ENCODE measurements around the gene DEFB128.
A peak's percentile ranks its signal among the peaks of the same experiment; 100 is the strongest.

DEFB128 gene

DNA sequence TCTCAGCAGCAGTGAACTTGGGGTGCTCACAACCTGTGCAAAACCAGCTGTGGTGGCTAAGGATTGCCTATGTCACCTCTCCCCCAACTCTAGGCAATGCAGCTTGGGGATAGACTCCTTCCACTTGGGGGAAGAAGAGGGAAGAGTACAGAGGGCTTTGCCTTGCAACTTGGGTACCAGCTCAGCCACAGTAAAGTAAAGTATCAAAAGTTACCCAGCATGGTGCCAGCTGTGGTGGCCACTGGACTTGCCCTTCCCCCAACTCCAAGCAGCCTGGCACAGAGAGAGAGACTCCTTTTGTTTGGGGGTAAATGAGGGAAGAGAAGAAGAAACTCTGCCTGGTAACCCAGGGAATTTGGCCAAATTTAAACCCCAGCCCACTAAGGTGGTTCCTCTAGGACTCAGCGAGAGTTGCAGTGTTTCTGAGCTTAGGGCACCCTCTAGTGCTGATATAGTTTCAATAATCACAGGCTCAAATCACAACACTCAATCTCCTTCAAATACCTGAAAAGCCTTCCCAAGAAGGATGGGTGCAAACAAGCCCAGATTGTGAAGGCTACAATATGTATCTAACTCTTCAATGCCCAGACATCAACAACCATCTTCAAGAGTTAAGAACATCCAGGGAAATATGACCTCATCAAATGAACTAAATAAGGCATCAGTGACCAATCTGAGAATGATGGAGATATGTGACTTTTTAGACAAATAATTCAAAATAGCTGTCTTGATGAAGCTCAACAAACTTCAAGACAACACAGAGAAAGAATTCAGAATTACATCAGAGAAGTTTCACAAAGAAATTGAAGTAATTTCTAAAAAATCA is 30.0 kb upstream of the DEFB128 start:
- no peak for TF ChIP-seq HDGF (IDR thresholded peaks at IDR 0.05; ENCODE audit: borderline replicate concordance)
- TF ChIP-seq BHLHE40 (IDR thresholded peaks at IDR 0.05; ENCODE audit: borderline replicate concordance): no peak
- TF ChIP-seq ELF4 (IDR thresholded peaks at IDR 0.05): no peak
- no peak for TF ChIP-seq NFRKB (IDR thresholded peaks at IDR 0.05)
- no peak for TF ChIP-seq LEF1 (IDR thresholded peaks at IDR 0.05; ENCODE audit: borderline replicate concordance)
- TF ChIP-seq SP1 (IDR thresholded peaks at IDR 0.05): no peak
- POLR2A ChIA-PET: no interaction called here
- CTCF ChIA-PET: interaction anchor here (1.0 kb wide), 1 partner anchor 110 kb away, joined by 3 read pairs; no protein-coding TSS in a partner anchor
- DNase-seq (ENCODE audit: extremely low spot score): peak; percentile 47

DNA sequence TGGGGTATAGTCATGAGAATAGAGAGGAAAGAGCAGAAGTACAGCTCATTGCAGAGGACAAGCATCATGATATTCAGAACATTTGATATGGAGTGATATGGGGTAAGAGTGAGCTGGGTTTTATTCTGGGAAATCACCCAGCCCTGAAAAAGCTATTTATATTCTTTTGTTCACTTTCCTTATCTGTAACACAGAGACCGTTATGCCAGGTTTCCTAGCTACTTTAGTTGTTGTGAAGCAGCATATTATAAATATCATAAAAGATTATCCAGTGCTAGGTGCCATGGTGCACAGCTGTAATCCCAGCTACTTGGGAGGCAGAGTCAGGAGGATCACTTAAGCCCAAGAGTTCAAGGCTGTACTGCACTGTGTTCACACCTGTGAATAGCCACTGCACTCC is 27.8 kb upstream of the DEFB128 start:
- CTCF ChIA-PET: no interaction called here
- POLR2A ChIA-PET: no interaction called here
- TF ChIP-seq L3MBTL2 (conservative IDR thresholded peaks at IDR 0.05) (no peak), ZNF384 (IDR thresholded peaks at IDR 0.05) (no peak), HDGF (IDR thresholded peaks at IDR 0.05; ENCODE audit: borderline replicate concordance) (no peak), ELF4 (IDR thresholded peaks at IDR 0.05) (no peak), TARDBP (IDR thresholded peaks at IDR 0.05) (no peak), NFRKB (IDR thresholded peaks at IDR 0.05) (no peak), FOXA1 (IDR thresholded peaks at IDR 0.05) (no peak), CTBP1 (IDR thresholded peaks at IDR 0.05; ENCODE audit: borderline replicate concordance) (no peak), LEF1 (IDR thresholded peaks at IDR 0.05; ENCODE audit: borderline replicate concordance) (no peak), BHLHE40 (IDR thresholded peaks at IDR 0.05; ENCODE audit: borderline replicate concordance) (no peak), FOXM1 (IDR thresholded peaks at IDR 0.05; ENCODE audit: borderline replicate concordance) (no peak), FOXK2 (IDR thresholded peaks at IDR 0.05) (no peak), SP1 (IDR thresholded peaks at IDR 0.05) (no peak), ARNT (IDR thresholded peaks at IDR 0.05) (no peak), SUZ12 (IDR thresholded peaks at IDR 0.05) (no peak)
- TF ChIP-seq, protein P1, sequence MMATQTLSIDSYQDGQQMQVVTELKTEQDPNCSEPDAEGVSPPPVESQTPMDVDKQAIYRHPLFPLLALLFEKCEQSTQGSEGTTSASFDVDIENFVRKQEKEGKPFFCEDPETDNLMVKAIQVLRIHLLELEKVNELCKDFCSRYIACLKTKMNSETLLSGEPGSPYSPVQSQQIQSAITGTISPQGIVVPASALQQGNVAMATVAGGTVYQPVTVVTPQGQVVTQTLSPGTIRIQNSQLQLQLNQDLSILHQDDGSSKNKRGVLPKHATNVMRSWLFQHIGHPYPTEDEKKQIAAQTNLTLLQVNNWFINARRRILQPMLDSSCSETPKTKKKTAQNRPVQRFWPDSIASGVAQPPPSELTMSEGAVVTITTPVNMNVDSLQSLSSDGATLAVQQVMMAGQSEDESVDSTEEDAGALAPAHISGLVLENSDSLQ (IDR thresholded peaks at IDR 0.05): no peak
- no peak for DNase-seq (ENCODE audit: extremely low spot score)

DNA sequence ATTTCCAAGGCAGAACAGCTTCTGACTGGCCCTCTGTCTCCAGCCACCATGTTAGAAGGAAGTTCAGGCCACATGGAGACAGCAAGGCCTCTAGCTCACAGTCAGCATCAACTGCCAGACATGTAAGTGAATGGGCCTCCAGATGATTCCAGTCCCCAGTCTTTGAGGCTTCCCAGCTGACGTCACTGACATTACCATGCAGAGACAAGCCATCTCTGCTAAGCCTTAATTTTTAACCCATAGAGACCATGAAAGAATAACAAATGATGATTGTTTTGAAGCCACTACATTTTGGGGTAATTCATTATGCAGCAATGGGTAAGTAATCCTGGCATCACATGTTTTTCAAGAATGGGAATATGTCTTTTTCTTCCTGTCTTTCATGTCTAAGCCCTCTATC is 26.3 kb upstream of the DEFB128 start:
- ChIA-PET CTCF (interaction anchor here (0.5 kb wide), 1 partner anchor 18 kb away, joined by 3 read pairs; no protein-coding TSS in a partner anchor), POLR2A (interaction anchor here (1.0 kb wide), 1 partner anchor 109 kb away, joined by 4 read pairs; the partner anchor contains the start of gene SOX12)
- DNase-seq (ENCODE audit: extremely low spot score): no peak
- TF ChIP-seq, protein P1 (IDR thresholded peaks at IDR 0.05): no peak
- TF ChIP-seq FOXK2 (IDR thresholded peaks at IDR 0.05): no peak
- TF ChIP-seq TARDBP (IDR thresholded peaks at IDR 0.05): no peak
- TF ChIP-seq ZNF384 (IDR thresholded peaks at IDR 0.05): no peak
- TF ChIP-seq CTBP1 (IDR thresholded peaks at IDR 0.05; ENCODE audit: borderline replicate concordance): no peak
- TF ChIP-seq BHLHE40 (IDR thresholded peaks at IDR 0.05; ENCODE audit: borderline replicate concordance): no peak

DNA sequence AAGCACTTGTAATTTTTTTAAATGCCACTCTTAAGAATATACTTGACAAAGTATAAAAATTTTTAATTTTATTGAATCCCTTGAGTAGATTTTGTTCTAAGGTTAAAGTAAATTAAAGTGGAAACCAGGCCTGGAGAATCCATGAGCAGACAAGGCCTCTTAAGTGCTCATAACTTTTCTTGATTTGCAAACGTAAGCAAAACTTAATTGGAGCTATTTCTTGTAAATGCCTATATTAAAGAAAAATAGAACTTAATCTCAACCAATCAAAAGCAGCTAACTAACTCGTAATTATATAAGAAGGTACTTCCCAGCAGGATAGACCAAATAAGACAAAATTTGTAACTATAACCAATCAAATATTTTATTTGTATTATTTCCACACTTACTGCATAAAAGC is 24.9 kb upstream of the DEFB128 start:
- ChIA-PET CTCF (no interaction called here), POLR2A (no interaction called here)
- TF ChIP-seq ARNT (IDR thresholded peaks at IDR 0.05) (no peak), SP1 (IDR thresholded peaks at IDR 0.05) (no peak), FOXK2 (IDR thresholded peaks at IDR 0.05) (no peak), ELF4 (IDR thresholded peaks at IDR 0.05) (no peak), LEF1 (IDR thresholded peaks at IDR 0.05; ENCODE audit: borderline replicate concordance) (no peak), CTBP1 (IDR thresholded peaks at IDR 0.05; ENCODE audit: borderline replicate concordance) (no peak)
- TF ChIP-seq, protein P1 (IDR thresholded peaks at IDR 0.05): no peak
- no peak for DNase-seq (ENCODE audit: extremely low spot score)

DNA sequence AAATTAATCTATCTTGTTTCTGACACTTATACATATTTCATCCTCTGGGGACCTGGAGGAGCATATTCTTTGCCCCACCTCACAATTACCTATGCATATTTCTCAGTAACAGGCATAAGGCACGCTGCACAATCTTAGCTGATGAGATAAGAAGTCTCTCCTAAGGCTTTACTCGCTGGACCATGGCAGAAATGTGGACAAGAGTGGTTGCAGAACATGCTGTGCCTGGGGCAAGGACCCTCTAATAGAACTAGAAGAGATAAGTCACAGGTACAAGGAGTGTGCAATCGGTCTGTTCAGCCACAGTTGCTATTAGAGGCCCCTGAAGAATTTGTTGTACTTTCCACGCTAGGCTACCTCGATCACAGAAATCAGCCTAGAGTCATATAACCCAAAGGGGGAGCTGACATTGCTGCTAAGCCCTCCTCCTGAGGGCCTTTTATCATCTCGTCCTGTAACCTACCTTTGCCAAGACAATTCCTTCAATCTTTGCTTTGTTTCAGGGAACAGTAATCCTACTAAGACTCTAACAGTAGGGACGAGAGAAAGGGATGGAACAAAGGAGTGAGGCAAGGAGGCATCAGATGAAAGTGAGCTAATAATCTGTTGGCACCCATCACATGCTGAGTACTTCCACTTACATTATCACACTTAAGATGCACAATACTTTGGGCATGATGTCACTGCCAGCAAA is 21.4 kb upstream of the DEFB128 start:
- POLR2A ChIA-PET: no interaction called here
- TF ChIP-seq, protein P1 (IDR thresholded peaks at IDR 0.05): no peak
- TF ChIP-seq CTBP1 (IDR thresholded peaks at IDR 0.05; ENCODE audit: borderline replicate concordance) (no peak), FOXA1 (IDR thresholded peaks at IDR 0.05) (no peak)
- no peak for DNase-seq (ENCODE audit: extremely low spot score)
- CTCF ChIA-PET: interaction anchor here (1.5 kb wide), 1 partner anchor 56 kb away, joined by 4 read pairs; no protein-coding TSS in a partner anchor
